Neural crest cell (in vitro differentiated cells): ENCODE measurements around the gene JOSD2. TPM values are rescaled to one million over a fixed set of nuclear protein-coding genes. Genes with fewer than 3 reads are reported as not detected.
A peak's percentile ranks its signal among the peaks of the same experiment; 100 is the strongest.

Experiments
- DNase-seq: peaks from one replicate; pipeline ENCODE4 v3.0.0; 2021; ENCODE audit warnings: low read depth, mixed read lengths, low spot score
- H3K27ac Mint-ChIP-seq: one replicate; pipeline ENCODE4 v1.8.0; 2021; ENCODE audit warnings: mild to moderate bottlenecking, mixed read lengths; ENCODE audit not compliant: unreplicated experiment
- H3K27me3 Mint-ChIP-seq: 2 replicates; pipeline ENCODE4 v1.8.0; 2021; ENCODE audit warnings: low read depth, mild to moderate bottlenecking, mixed read lengths
- H3K36me3 Mint-ChIP-seq: 2 replicates; pipeline ENCODE4 v1.8.0; 2021; ENCODE audit warnings: low read depth, mild to moderate bottlenecking, mixed read lengths
- H3K4me1 Mint-ChIP-seq: 2 replicates; pipeline ENCODE4 v1.8.0; 2021; ENCODE audit warnings: mixed read lengths
- H3K4me3 Mint-ChIP-seq: one replicate; pipeline ENCODE4 v1.8.0; 2021; ENCODE audit warnings: mild to moderate bottlenecking, mixed read lengths
- H3K9me3 Mint-ChIP-seq: 2 replicates; pipeline ENCODE4 v1.8.0; 2021; ENCODE audit warnings: mixed read lengths
- total RNA-seq: library from RNA; stranded (reverse); gene quantifications from 2 replicates; pipeline ENCODE4 v1.2.1, GENCODE V29; 2021
- TF ChIP-seq, protein P1 (sequence below): fragments of 200-600 bp; sonication (generic); conservative IDR thresholded peaks from 2 replicates; pipeline ENCODE4 v1.5.0; 2021; ENCODE audit warnings: antibody characterized with exemption, mild to moderate bottlenecking

Gene JOSD2
- total RNA-seq, 1 donor from 2014 or later = 10.9 TPM

DNA sequence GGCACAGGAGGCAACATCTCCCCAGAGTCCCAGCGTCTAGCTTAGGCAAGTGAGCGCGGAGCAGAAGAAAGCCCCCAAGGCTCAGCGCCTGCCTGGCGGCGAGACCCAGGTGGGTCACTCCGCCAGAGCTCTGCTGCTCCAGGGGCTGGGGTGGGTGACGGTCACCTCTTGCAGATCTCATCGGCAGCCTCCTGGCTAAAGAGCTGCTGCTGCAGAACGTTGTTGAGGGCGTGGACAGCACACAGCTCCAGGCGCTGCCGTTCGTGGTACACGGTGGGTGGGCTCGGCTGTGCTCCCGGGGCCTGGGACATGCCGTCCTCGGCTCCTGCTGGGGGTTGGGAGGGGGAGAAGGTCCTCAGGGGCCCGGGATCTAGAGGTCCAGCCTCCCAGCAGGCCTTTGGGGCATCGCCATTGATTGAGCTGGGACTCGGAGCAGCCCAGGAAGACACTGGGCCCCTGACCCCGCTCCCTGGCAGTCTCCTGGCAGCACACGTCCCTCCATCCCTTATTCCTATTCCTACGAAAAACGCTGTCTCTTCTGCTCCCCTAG lies 795 bp downstream of the JOSD2 start:
- Mint-ChIP-seq H3K9me3 (no peaks in the 10 kb centered on the region), H3K4me3 (peak overlapping the region; percentile 95), H3K27ac (peak overlapping the region; percentile 95), H3K27me3 (peaks cover 8% of the 10 kb centered on the region), H3K36me3 (no peaks in the 10 kb centered on the region), H3K4me1 (peaks cover 47% of the 10 kb centered on the region)
- TF ChIP-seq, protein P1, sequence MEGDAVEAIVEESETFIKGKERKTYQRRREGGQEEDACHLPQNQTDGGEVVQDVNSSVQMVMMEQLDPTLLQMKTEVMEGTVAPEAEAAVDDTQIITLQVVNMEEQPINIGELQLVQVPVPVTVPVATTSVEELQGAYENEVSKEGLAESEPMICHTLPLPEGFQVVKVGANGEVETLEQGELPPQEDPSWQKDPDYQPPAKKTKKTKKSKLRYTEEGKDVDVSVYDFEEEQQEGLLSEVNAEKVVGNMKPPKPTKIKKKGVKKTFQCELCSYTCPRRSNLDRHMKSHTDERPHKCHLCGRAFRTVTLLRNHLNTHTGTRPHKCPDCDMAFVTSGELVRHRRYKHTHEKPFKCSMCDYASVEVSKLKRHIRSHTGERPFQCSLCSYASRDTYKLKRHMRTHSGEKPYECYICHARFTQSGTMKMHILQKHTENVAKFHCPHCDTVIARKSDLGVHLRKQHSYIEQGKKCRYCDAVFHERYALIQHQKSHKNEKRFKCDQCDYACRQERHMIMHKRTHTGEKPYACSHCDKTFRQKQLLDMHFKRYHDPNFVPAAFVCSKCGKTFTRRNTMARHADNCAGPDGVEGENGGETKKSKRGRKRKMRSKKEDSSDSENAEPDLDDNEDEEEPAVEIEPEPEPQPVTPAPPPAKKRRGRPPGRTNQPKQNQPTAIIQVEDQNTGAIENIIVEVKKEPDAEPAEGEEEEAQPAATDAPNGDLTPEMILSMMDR = no peak
- DNase-seq = peak; percentile 50

DNA sequence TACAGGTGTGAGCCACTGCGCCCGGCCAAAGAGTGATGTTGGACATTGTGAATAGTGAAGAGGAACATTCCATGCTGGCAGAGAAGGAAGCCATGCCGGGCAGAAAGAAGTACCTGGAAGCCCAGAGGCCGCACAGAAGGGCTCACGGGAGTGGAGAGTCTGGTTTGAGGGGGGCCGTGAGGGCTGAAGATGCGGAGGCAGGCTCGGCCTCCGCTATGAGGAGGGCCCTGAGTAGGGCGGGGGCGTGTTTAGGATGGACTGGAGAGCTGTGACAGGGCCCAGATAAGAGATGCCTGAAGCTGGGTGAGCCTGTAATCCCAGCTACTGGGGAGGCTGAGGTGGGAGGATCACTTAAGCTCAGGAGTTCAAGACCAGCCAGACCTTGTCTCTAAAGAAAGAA lies 1.6 kb downstream of the JOSD2 start:
- H3K9me3 Mint-ChIP-seq = no peaks in the 10 kb centered on the region
- no peaks in the 10 kb centered on the region for H3K36me3 Mint-ChIP-seq
- H3K27me3 Mint-ChIP-seq = peaks cover 8% of the 10 kb centered on the region
- TF ChIP-seq, protein P1 = no peak
- peaks cover 45% of the 10 kb centered on the region for H3K4me1 Mint-ChIP-seq
- DNase-seq = no peak
- H3K4me3 Mint-ChIP-seq = peak overlapping the region; percentile 49
- H3K27ac Mint-ChIP-seq = no peak overlapping the region

DNA sequence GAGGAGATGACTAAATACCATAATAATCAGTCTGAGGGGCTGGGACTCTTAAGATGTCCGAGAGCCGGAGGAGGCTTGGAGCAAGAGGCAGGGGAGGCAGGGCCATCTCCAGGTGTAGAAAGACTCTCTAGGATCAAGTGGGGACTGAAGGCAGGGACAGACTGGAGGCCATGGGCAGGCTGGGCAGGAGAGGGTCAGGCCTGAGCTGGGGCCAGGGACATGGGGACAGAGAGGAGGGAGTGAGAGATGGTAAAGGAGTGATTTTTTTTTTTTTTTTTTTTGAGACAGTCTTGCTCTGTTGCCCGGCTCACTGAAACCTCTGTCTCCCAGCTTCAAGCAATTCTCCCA lies 2.2 kb downstream of the JOSD2 start:
- Mint-ChIP-seq H3K4me3 (peak overlapping the region; percentile 84), H3K27me3 (peaks cover 8% of the 10 kb centered on the region), H3K4me1 (peaks cover 40% of the 10 kb centered on the region), H3K27ac (peak overlapping the region; percentile 86), H3K36me3 (no peaks in the 10 kb centered on the region), H3K9me3 (no peaks in the 10 kb centered on the region)
- DNase-seq = no peak
- TF ChIP-seq, protein P1 = no peak

DNA sequence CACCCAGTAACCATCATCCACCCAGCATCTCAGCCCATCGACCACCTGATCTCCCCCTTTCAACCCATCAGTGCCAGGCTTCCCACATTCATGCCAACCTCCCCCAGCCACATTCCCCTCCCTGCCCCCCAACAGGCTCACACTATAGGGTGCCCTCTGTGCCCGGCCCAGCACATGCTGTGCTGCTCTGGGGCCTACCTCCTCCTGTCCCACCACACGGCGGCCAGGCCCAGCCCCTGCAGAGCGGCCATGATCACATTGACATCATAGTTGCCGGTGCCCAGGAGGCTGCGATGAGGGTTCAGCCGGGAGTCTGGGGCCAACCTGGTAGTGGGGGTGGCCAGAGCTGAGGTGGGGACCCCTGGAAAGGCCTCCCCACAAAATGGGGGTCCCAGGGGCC lies 3.6 kb downstream of the JOSD2 start:
- H3K4me3 Mint-ChIP-seq = no peak overlapping the region
- TF ChIP-seq, protein P1 = no peak
- H3K27ac Mint-ChIP-seq = no peak overlapping the region
- H3K4me1 Mint-ChIP-seq = peaks cover 33% of the 10 kb centered on the region
- H3K36me3 Mint-ChIP-seq = no peaks in the 10 kb centered on the region
- DNase-seq = no peak
- no peaks in the 10 kb centered on the region for H3K9me3 Mint-ChIP-seq
- H3K27me3 Mint-ChIP-seq = peaks cover 8% of the 10 kb centered on the region

DNA sequence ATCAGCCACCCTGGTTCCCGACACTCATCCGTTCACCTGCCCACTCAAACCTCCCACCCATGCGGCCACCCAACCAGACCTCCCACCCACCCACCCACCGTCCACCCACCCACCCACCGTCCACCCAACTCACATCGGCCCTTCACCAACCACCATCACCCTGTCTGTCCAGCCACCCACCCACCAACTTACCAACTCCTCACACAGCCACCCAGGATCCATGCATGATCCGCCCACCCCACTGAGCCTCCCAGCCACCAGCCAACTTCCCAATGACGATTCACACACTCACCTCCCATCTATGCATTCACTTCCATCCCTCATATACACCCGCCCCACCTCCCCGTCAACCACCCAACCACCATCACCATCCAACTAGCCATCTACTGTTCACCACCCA lies 4.3 kb downstream of the JOSD2 start:
- DNase-seq = no peak
- no peaks in the 10 kb centered on the region for H3K36me3 Mint-ChIP-seq
- H3K27me3 Mint-ChIP-seq = peaks cover 11% of the 10 kb centered on the region
- no peak overlapping the region for H3K27ac Mint-ChIP-seq
- peaks cover 30% of the 10 kb centered on the region for H3K4me1 Mint-ChIP-seq
- TF ChIP-seq, protein P1 = no peak
- no peaks in the 10 kb centered on the region for H3K9me3 Mint-ChIP-seq
- H3K4me3 Mint-ChIP-seq = no peak overlapping the region
